H9 (cell line): ENCODE results near the gene GLP2R. TPM values are rescaled to one million over a fixed set of nuclear protein-coding genes. Genes with fewer than 3 reads are reported as not detected.

ENCODE experiments used
- DNase-seq: peaks from one replicate; pipeline ENCODE4 v3.0.0-alpha.2; 2017
- H2AFZ ChIP-seq: one replicate; pipeline ENCODE4 v1.6.1; 2013; ENCODE audit warnings: mild to moderate bottlenecking, low read length, control low read depth, moderate library complexity
- H2AK5ac ChIP-seq: 2 replicates; pipeline ENCODE4 v1.6.1; 2013; ENCODE audit warnings: low read length, control low read depth, mixed read lengths; ENCODE audit not compliant: insufficient read length
- H2BK120ac ChIP-seq: one replicate; pipeline ENCODE4 v1.6.1; 2013; ENCODE audit warnings: low read depth, mild to moderate bottlenecking, low read length, control low read depth, inconsistent platforms; ENCODE audit not compliant: poor library complexity, severe bottlenecking
- H2BK12ac ChIP-seq: 2 replicates; pipeline ENCODE4 v1.6.1; 2013; ENCODE audit warnings: low read length, control low read depth, mixed read lengths, low read depth; ENCODE audit not compliant: insufficient read length
- H2BK15ac ChIP-seq: 2 replicates; pipeline ENCODE4 v1.6.1; 2013; ENCODE audit warnings: low read depth, low read length, control low read depth
- H2BK20ac ChIP-seq: one replicate; pipeline ENCODE4 v1.6.1; 2013; ENCODE audit warnings: low read depth, mild to moderate bottlenecking, low read length, control low read depth, inconsistent platforms; ENCODE audit not compliant: poor library complexity, severe bottlenecking
- H2BK5ac ChIP-seq: 2 replicates; pipeline ENCODE4 v1.6.1; 2013; ENCODE audit warnings: low read length, control low read depth, mixed read lengths; ENCODE audit not compliant: insufficient read length
- H3K14ac ChIP-seq: 2 replicates; pipeline ENCODE4 v1.6.1; 2013; ENCODE audit warnings: low read length, control low read depth; ENCODE audit not compliant: insufficient read depth
- H3K18ac ChIP-seq: 2 replicates; pipeline ENCODE4 v1.6.1; 2013; ENCODE audit warnings: low read depth, mild to moderate bottlenecking, mixed read lengths, low read length, control low read depth; ENCODE audit not compliant: insufficient read length
- H3K23ac ChIP-seq: 2 replicates; pipeline ENCODE4 v1.6.1; 2013; ENCODE audit warnings: low read length, control low read depth, mixed read lengths, low read depth; ENCODE audit not compliant: insufficient read length
- H3K23me2 ChIP-seq: 2 replicates; pipeline ENCODE4 v1.6.1; 2013; ENCODE audit warnings: low read depth, mild to moderate bottlenecking, mixed read lengths, low read length, control low read depth; ENCODE audit not compliant: insufficient read length, poor library complexity, severe bottlenecking
- H3K27ac ChIP-seq: 2 replicates; pipeline ENCODE4 v1.5.1; 2013; ENCODE audit warnings: low read length, control low read depth, mixed read lengths, low read depth; ENCODE audit not compliant: insufficient read length
- H3K27me3 ChIP-seq: 2 replicates; pipeline ENCODE4 v1.6.1; 2013; ENCODE audit warnings: low read length, control low read depth, inconsistent platforms; ENCODE audit not compliant: insufficient read depth
- H3K4ac ChIP-seq: 2 replicates; pipeline ENCODE4 v1.6.1; 2013; ENCODE audit warnings: low read depth, mild to moderate bottlenecking, control low read depth, inconsistent platforms, low read length, moderate library complexity
- H3K4me1 ChIP-seq: 2 replicates; pipeline ENCODE4 v1.6.1; 2013; ENCODE audit warnings: low read length, control low read depth, inconsistent platforms; ENCODE audit not compliant: insufficient read depth
- H3K4me2 ChIP-seq: 2 replicates; pipeline ENCODE4 v1.6.1; 2013; ENCODE audit warnings: low read length, control low read depth, mixed read lengths; ENCODE audit not compliant: insufficient read length, insufficient read depth
- H3K56ac ChIP-seq: 2 replicates; pipeline ENCODE4 v1.6.1; 2013; ENCODE audit warnings: low read depth, mild to moderate bottlenecking, mixed read lengths, low read length, control low read depth; ENCODE audit not compliant: insufficient read length
- H3K79me1 ChIP-seq: 2 replicates; pipeline ENCODE4 v1.6.1; 2013; ENCODE audit warnings: low read depth, mild to moderate bottlenecking, moderate library complexity, low read length, control low read depth, inconsistent platforms; ENCODE audit not compliant: insufficient read depth, poor library complexity, severe bottlenecking
- H3K79me2 ChIP-seq: 2 replicates; pipeline ENCODE4 v1.6.1; 2013; ENCODE audit warnings: low read length, control low read depth, inconsistent platforms; ENCODE audit not compliant: insufficient read depth
- H3K9ac ChIP-seq: 2 replicates; pipeline ENCODE4 v1.6.1; 2013; ENCODE audit warnings: low read length, control low read depth, mixed read lengths; ENCODE audit not compliant: insufficient read length; ENCODE audit errors: extremely low read depth
- H3K9me3 ChIP-seq: one replicate; pipeline ENCODE4 v1.6.1; 2013; ENCODE audit warnings: low read depth, low read length, inconsistent platforms; ENCODE audit not compliant: control insufficient read depth
- H3T11ph ChIP-seq: one replicate; pipeline ENCODE4 v1.6.1; 2013; ENCODE audit warnings: mild to moderate bottlenecking, low read length, control low read depth, inconsistent platforms
- H4K20me1 ChIP-seq: one replicate; pipeline ENCODE4 v1.6.1; 2013; ENCODE audit not compliant: control insufficient read depth, insufficient read length, insufficient read depth
- H4K5ac ChIP-seq: 2 replicates; pipeline ENCODE4 v1.6.1; 2013; ENCODE audit warnings: low read depth, mild to moderate bottlenecking, mixed read lengths, low read length, control low read depth; ENCODE audit not compliant: insufficient read length
- H4K8ac ChIP-seq: replicated peaks from 2 replicates; pipeline ENCODE4 v1.6.1; 2013; ENCODE audit warnings: low read length, control low read depth, mixed read lengths, low read depth; ENCODE audit not compliant: insufficient read length
- H4K91ac ChIP-seq: 2 replicates; pipeline ENCODE4 v1.6.1; 2013; ENCODE audit warnings: low read depth, mild to moderate bottlenecking, moderate library complexity, mixed read lengths, low read length, control low read depth; ENCODE audit not compliant: insufficient read length
- H3K27ac Mint-ChIP-seq, 3 experiments: 2 replicates in 2 of 3; 3 replicates in 1 of 3; pipeline ENCODE4 v1.8.0; 2020 to 2021; ENCODE audit warnings: mixed read lengths in 3 of 3, mild to moderate bottlenecking in 1 of 3, moderate library complexity in 1 of 3
- H3K27me3 Mint-ChIP-seq: 2 replicates; pipeline ENCODE4 v1.8.0; 2021; ENCODE audit warnings: low read depth, mild to moderate bottlenecking, moderate library complexity, mixed read lengths
- H3K36me3 Mint-ChIP-seq, 3 experiments: 2 replicates in 2 of 3; 3 replicates in 1 of 3; pipeline ENCODE4 v1.8.0; 2020 to 2021; ENCODE audit warnings: low read depth in 3 of 3, mixed read lengths in 3 of 3; ENCODE audit not compliant: insufficient read depth in 1 of 3
- H3K4me1 Mint-ChIP-seq, 2 experiments: 2 replicates each; pipeline ENCODE4 v1.8.0; 2020; ENCODE audit warnings: mixed read lengths in 2 of 2
- H3K4me3 Mint-ChIP-seq, 2 experiments: 2 replicates in 1 of 2; 3 replicates in 1 of 2; pipeline ENCODE4 v1.8.0; 2020 to 2021; ENCODE audit warnings: mild to moderate bottlenecking in 2 of 2, mixed read lengths in 2 of 2, moderate library complexity in 1 of 2
- H3K9me3 Mint-ChIP-seq, 2 experiments: 2 replicates in 1 of 2; 3 replicates in 1 of 2; pipeline ENCODE4 v1.8.0; 2020; ENCODE audit warnings: mild to moderate bottlenecking in 2 of 2, mixed read lengths in 2 of 2, moderate library complexity in 1 of 2
- WGBS: extraction: QIAGEN DNeasy Blood & Tissue Kit; methylation state at CpG from one replicate; pipeline ENCODE4 v1.1.7; 2013; ENCODE audit warnings: missing lambda C conversion rate, low lambda C conversion rate, mixed read lengths; ENCODE audit not compliant: insufficient read length; ENCODE audit errors: extremely low coverage; 5-methylcytosine and 5-hydroxymethylcytosine counted together
- total RNA-seq: library from RNA; stranded (reverse); gene quantifications from 2 replicates; pipeline ENCODE4 v1.2.1, GENCODE V29; 2021
- TF ChIP-seq, protein P1 (sequence below): fragments of 200-600 bp; sonication (generic); conservative IDR thresholded peaks from 3 replicates; pipeline ENCODE4 v1.8.0; 2021; ENCODE audit warnings: antibody characterized with exemption, mild to moderate bottlenecking

The GLP2R gene
- total RNA-seq, 1 experiment from 2014 or later = not detected

DNA sequence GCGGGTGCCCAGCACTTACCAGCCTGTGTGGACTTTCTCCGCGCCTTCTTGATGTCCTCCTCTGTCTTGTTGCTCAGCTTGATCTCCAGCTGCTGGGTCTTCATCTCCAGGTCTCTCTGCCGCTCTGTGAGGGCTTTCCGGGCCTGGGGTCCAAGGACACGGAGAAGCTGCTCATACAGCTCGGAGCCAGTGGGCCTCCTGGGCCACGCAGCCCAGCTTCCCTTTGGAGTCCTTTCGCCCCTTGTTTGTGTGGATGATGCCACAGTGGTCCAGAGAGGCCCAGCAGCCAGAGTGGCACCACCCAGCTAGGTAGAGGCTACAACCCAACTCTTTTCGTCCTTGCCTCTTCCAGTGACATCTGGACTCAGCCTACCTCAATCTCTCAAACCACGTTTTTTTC is 99.7 kb downstream of the GLP2R start:
- no peak for DNase-seq
- H3K56ac ChIP-seq = no peak overlapping the region
- no peak overlapping the region for H3K23ac ChIP-seq
- H4K5ac ChIP-seq = no peak overlapping the region
- no peaks in the 10 kb centered on the region for H3K4me1 ChIP-seq
- no peak overlapping the region for H3K27ac ChIP-seq
- H3K4ac ChIP-seq = no peak overlapping the region
- no peak overlapping the region for H3T11ph ChIP-seq
- H3K27me3 ChIP-seq = no peaks in the 10 kb centered on the region
- no peak overlapping the region for H3K4me2 ChIP-seq
- no CpG with 5 or more reads among the region's 11 CpGs for WGBS
- Mint-ChIP-seq H3K27me3 (peaks cover 2% of the 10 kb centered on the region; the same call in 1 of the 2 replicates), H3K4me1 (peaks cover 2 to 16% of the 10 kb centered on the region in 2 experiments), H3K4me3 (no peak overlapping the region), H3K27ac (peak overlapping the region in 1 of 3 experiments; percentile 55; a peak in 1 of 7 replicates), H3K36me3 (no peaks in the 10 kb centered on the region), H3K9me3 (no peaks in the 10 kb centered on the region; a peak in 1 of 5 replicates)
- no peak overlapping the region for H2BK12ac ChIP-seq
- H4K20me1 ChIP-seq = no peaks in the 10 kb centered on the region
- no peak overlapping the region for H3K9ac ChIP-seq
- H3K79me1 ChIP-seq = no peaks in the 10 kb centered on the region
- H2BK15ac ChIP-seq = no peak overlapping the region
- TF ChIP-seq, protein P1, sequence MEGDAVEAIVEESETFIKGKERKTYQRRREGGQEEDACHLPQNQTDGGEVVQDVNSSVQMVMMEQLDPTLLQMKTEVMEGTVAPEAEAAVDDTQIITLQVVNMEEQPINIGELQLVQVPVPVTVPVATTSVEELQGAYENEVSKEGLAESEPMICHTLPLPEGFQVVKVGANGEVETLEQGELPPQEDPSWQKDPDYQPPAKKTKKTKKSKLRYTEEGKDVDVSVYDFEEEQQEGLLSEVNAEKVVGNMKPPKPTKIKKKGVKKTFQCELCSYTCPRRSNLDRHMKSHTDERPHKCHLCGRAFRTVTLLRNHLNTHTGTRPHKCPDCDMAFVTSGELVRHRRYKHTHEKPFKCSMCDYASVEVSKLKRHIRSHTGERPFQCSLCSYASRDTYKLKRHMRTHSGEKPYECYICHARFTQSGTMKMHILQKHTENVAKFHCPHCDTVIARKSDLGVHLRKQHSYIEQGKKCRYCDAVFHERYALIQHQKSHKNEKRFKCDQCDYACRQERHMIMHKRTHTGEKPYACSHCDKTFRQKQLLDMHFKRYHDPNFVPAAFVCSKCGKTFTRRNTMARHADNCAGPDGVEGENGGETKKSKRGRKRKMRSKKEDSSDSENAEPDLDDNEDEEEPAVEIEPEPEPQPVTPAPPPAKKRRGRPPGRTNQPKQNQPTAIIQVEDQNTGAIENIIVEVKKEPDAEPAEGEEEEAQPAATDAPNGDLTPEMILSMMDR = no peak
- H4K8ac ChIP-seq = no peak overlapping the region
- H2AK5ac ChIP-seq = no peak overlapping the region
- no peak overlapping the region for H3K18ac ChIP-seq
- no peak overlapping the region for H3K14ac ChIP-seq
- H3K9me3 ChIP-seq = no peaks in the 10 kb centered on the region
- H2BK120ac ChIP-seq = no peak overlapping the region
- no peak overlapping the region for H2BK5ac ChIP-seq
- no peaks in the 10 kb centered on the region for H3K79me2 ChIP-seq
- H4K91ac ChIP-seq = no peak overlapping the region
- H3K23me2 ChIP-seq = no peaks in the 10 kb centered on the region
- H2AFZ ChIP-seq = no peak overlapping the region
- H2BK20ac ChIP-seq = no peak overlapping the region
